ENCODE data around the gene LTF.
"Not testable (repeated sequence)": the region's sequence is repeated elsewhere in the genome, so short reads cannot be mapped to it uniquely, and the experiment has no call there.

Gene LTF

DNA sequence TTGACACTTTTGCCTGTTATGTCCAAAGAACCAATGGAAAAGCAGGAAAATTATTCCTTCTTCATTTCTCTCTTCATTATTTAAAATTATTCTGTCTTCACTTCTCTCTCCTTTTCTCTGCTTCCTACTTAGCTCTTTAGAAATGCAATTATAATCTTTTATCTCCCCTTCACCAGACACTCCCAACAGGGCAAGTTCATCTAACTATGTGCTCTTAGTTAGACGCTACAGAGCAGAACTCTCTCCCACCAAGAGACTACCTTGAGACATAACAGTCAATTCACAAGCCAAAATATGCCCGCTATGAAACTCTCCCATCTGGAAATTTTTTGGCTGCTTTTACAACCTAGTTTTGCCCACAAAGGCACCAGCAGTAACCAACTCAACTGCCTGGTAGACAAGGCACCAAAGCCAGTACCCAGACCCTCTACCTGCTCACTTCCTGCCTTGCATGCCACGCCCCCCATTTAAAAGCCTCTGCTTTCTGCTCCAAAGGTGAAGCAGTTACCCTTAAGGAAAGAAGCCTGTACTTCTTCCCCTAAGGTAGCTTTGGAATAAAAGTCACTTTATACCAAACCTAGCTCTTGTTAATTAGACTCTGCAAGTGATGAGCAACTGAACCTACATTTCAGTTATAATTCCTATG lies 29.5 kb downstream of the LTF start:
- no peak overlapping the region for H2AFZ ChIP-seq (ENCODE audit: low read depth, low read length)
- 0 out of 2 replicates have a peak, but pooled peaks cover 10% of the 10 kb centered on the region for H3K27me3 ChIP-seq (ENCODE audit: low read depth, low read length)
- TF ChIP-seq, protein P1, sequence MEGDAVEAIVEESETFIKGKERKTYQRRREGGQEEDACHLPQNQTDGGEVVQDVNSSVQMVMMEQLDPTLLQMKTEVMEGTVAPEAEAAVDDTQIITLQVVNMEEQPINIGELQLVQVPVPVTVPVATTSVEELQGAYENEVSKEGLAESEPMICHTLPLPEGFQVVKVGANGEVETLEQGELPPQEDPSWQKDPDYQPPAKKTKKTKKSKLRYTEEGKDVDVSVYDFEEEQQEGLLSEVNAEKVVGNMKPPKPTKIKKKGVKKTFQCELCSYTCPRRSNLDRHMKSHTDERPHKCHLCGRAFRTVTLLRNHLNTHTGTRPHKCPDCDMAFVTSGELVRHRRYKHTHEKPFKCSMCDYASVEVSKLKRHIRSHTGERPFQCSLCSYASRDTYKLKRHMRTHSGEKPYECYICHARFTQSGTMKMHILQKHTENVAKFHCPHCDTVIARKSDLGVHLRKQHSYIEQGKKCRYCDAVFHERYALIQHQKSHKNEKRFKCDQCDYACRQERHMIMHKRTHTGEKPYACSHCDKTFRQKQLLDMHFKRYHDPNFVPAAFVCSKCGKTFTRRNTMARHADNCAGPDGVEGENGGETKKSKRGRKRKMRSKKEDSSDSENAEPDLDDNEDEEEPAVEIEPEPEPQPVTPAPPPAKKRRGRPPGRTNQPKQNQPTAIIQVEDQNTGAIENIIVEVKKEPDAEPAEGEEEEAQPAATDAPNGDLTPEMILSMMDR (IDR thresholded peaks at IDR 0.05; ENCODE audit: low read depth, low read length): no peak
- no peak for TF ChIP-seq EZH2phosphoT487 (IDR thresholded peaks at IDR 0.05; ENCODE audit: low read depth)
- H3K4me2 ChIP-seq (ENCODE audit: low read length): no peak overlapping the region
- H3K4me1 ChIP-seq (ENCODE audit: low read length): peaks cover 2% of the 10 kb centered on the region; the same call in 1 of the 2 replicates
- H3K27ac ChIP-seq (ENCODE audit: low read length): no peak overlapping the region
- no peaks in the 10 kb centered on the region for H4K20me1 ChIP-seq (ENCODE audit: insufficient read depth, low read length)
- H3K9ac ChIP-seq (ENCODE audit: low read length): no peak overlapping the region
- H3K36me3 ChIP-seq (replicated peaks; ENCODE audit: low read depth, low read length): no peaks in the 10 kb centered on the region
- H3K79me2 ChIP-seq (ENCODE audit: low read length): no peaks in the 10 kb centered on the region
- no peak overlapping the region for H3K4me3 ChIP-seq (ENCODE audit: low read length)
- H3K9me3 ChIP-seq (ENCODE audit: insufficient read depth, low read length): no peaks in the 10 kb centered on the region

- Histone ChIP-seq H3K36me3 (replicated peaks; ENCODE audit: low read depth, low read length) (no peaks in the 10 kb centered on the region), H3K4me3 (ENCODE audit: low read length) (no peak overlapping the region), H3K4me2 (ENCODE audit: low read length) (no peak overlapping the region), H3K9ac (ENCODE audit: low read length) (no peak overlapping the region), H4K20me1 (ENCODE audit: insufficient read depth, low read length) (no peaks in the 10 kb centered on the region), H2AFZ (ENCODE audit: low read depth, low read length) (no peak overlapping the region), H3K27me3 (ENCODE audit: low read depth, low read length) (peaks cover 19% of the 10 kb centered on the region), H3K27ac (ENCODE audit: low read length) (no peak overlapping the region), H3K4me1 (ENCODE audit: low read length) (no peaks in the 10 kb centered on the region), H3K9me3 (ENCODE audit: insufficient read depth, low read length) (no peaks in the 10 kb centered on the region), H3K79me2 (ENCODE audit: low read length) (no peaks in the 10 kb centered on the region)
- no peak for TF ChIP-seq EZH2phosphoT487 (IDR thresholded peaks at IDR 0.05; ENCODE audit: low read depth)
- TF ChIP-seq, protein P1 (IDR thresholded peaks at IDR 0.05; ENCODE audit: low read depth, low read length): no peak
Measured at GRCh38 chr3:46433841-46434240, 30.9 kb downstream of the LTF start.

DNA sequence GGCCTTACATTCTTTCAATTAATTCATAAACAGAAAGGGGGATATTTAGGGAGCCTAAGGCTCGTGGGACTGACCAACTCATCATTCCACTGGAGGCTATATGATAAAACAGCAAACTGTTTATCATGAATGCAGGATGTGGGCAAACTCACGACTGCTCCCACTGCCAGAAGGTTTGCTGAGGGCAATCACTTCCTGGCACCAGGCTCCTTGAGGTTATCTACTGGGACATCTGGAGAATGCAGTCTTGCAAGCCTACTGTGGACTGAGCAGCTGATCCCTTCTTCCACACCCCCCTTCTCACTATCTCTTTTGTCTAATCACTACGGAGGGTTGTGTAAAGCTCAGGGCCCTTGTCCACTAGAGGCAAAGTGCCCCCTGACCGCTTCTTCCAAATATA lies 31.6 kb downstream of the LTF start:
- H3K4me3 ChIP-seq (ENCODE audit: low read length); H3K4me2 ChIP-seq (ENCODE audit: low read length); H3K4me1 ChIP-seq (ENCODE audit: low read length); H3K79me2 ChIP-seq (ENCODE audit: low read length); H3K9me3 ChIP-seq (ENCODE audit: insufficient read depth, low read length); H3K27ac ChIP-seq (ENCODE audit: low read length); H3K36me3 ChIP-seq (replicated peaks; ENCODE audit: low read depth, low read length); H3K9ac ChIP-seq (ENCODE audit: low read length); H4K20me1 ChIP-seq (ENCODE audit: insufficient read depth, low read length); H2AFZ ChIP-seq (ENCODE audit: low read depth, low read length): not testable (repeated sequence)
- H3K27me3 ChIP-seq (ENCODE audit: low read depth, low read length): peaks cover 19% of the 10 kb centered on the region

- H3K4me3 ChIP-seq (ENCODE audit: low read length); H4K20me1 ChIP-seq (ENCODE audit: insufficient read depth, low read length); H3K9ac ChIP-seq (ENCODE audit: low read length); H3K4me1 ChIP-seq (ENCODE audit: low read length); H3K27ac ChIP-seq (ENCODE audit: low read length); H3K79me2 ChIP-seq (ENCODE audit: low read length); H2AFZ ChIP-seq (ENCODE audit: low read depth, low read length); H3K36me3 ChIP-seq (replicated peaks; ENCODE audit: low read depth, low read length); H3K9me3 ChIP-seq (ENCODE audit: insufficient read depth, low read length); H3K4me2 ChIP-seq (ENCODE audit: low read length): not testable (repeated sequence)
- H3K27me3 ChIP-seq (ENCODE audit: low read depth, low read length): peaks cover 30% of the 10 kb centered on the region
Measured at GRCh38 chr3:46431905-46432304, 32.8 kb downstream of the LTF start.

- H3K79me2 ChIP-seq (ENCODE audit: low read length); H3K4me3 ChIP-seq (ENCODE audit: low read length); H3K9ac ChIP-seq (ENCODE audit: low read length); H3K4me2 ChIP-seq (ENCODE audit: low read length); H4K20me1 ChIP-seq (ENCODE audit: insufficient read depth, low read length); H3K36me3 ChIP-seq (replicated peaks; ENCODE audit: low read depth, low read length); H3K27ac ChIP-seq (ENCODE audit: low read length); H2AFZ ChIP-seq (ENCODE audit: low read depth, low read length); H3K9me3 ChIP-seq (ENCODE audit: insufficient read depth, low read length); H3K4me1 ChIP-seq (ENCODE audit: low read length): not testable (repeated sequence)
- peaks cover 40% of the 10 kb centered on the region for H3K27me3 ChIP-seq (ENCODE audit: low read depth, low read length)
Measured at GRCh38 chr3:46430879-46431278, 33.8 kb downstream of the LTF start.

All from OCI-LY3 (cell line).